NT2/D1 (cell line): ENCODE results near the gene CCNJ.

Experiments
- DNase-seq: peaks from one replicate; pipeline ENCODE4 v3.0.0-alpha.2; 2011; ENCODE audit warnings: low read depth, low spot score
- H3K27me3 ChIP-seq: 2 replicates; pipeline ENCODE4 v1.6.0; 2011; ENCODE audit warnings: mild to moderate bottlenecking; ENCODE audit not compliant: insufficient read length, insufficient read depth
- H3K36me3 ChIP-seq: 2 replicates; pipeline ENCODE4 v1.6.1; 2011; ENCODE audit warnings: mild to moderate bottlenecking, low read length, mixed read lengths; ENCODE audit not compliant: insufficient read depth, insufficient read length
- H3K4me1 ChIP-seq: 2 replicates; pipeline ENCODE4 v1.5.1; 2011; ENCODE audit not compliant: insufficient read depth, insufficient read length
- H3K4me3 ChIP-seq: 2 replicates; pipeline ENCODE4 v1.5.1; 2011; ENCODE audit warnings: low read depth; ENCODE audit not compliant: insufficient read length
- H3K9ac ChIP-seq: 2 replicates; pipeline ENCODE4 v1.6.0; 2011; ENCODE audit warnings: low read depth; ENCODE audit not compliant: insufficient read length
- H3K9me3 ChIP-seq: 2 replicates; pipeline ENCODE4 v1.5.1; 2011; ENCODE audit warnings: mild to moderate bottlenecking, low read length; ENCODE audit not compliant: insufficient read depth
- SUZ12 ChIP-seq: IDR thresholded peaks from 2 replicates; pipeline ENCODE4 v1.6.1; 2011; ENCODE audit not compliant: insufficient read length, insufficient read depth; ENCODE audit errors: extremely low read depth
- YY1 ChIP-seq: IDR thresholded peaks from 2 replicates; pipeline ENCODE4 v1.6.1; 2011; ENCODE audit not compliant: insufficient read length, insufficient read depth
- ZNF274 ChIP-seq: IDR thresholded peaks from 2 replicates; pipeline ENCODE4 v1.6.1; 2011; ENCODE audit warnings: mild to moderate bottlenecking, low read depth, low read length

The CCNJ gene

GRCh38 chr10:96107623-96108038, 64.2 kb downstream of the CCNJ start:
- no peak for DNase-seq
- TF ChIP-seq YY1 (no peak), SUZ12 (no peak), ZNF274 (no peak)
- Histone ChIP-seq H3K9me3 (no peaks in the 10 kb centered on the region), H3K36me3 (no peaks in the 10 kb centered on the region), H3K9ac (no peak overlapping the region), H3K27me3 (no peaks in the 10 kb centered on the region), H3K4me3 (no peak overlapping the region), H3K4me1 (no peaks in the 10 kb centered on the region)
